ENCODE results near the gene PPP1R3G.
"Not testable (repeated sequence)": the region's sequence is repeated elsewhere in the genome, so short reads cannot be mapped to it uniquely, and the experiment has no call there.

The PPP1R3G gene

GRCh38 chr6:5119090-5119951, 34.2 kb downstream of the PPP1R3G start:
- DNase-seq (ENCODE audit: low read depth, low spot score): no peak

DNA sequence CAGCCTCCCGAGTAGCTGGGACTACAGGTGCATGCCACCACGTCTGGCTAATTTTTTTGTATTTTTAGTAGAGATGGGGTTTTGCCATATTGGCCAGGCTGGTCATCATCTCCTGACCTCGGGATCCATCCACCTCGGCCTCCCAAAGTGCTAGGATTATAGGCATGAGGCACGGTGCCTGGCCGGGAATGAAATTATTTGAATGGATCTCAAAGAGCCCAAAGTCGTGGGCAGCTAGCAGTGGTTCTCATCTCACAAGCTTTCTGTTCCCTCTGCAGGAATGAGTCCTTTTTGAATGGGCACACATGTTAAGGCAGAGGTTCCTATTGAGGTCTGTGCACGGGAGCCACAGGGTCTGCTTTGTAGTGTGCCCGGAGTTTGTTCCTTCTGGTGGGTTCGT, 34.9 kb downstream of the PPP1R3G start:
- no peak for DNase-seq (ENCODE audit: low read depth, low spot score)

GRCh38 chr6:5120543-5120942, 35.4 kb downstream of the PPP1R3G start:
- not testable (repeated sequence) for DNase-seq (ENCODE audit: low read depth, low spot score)

DNA sequence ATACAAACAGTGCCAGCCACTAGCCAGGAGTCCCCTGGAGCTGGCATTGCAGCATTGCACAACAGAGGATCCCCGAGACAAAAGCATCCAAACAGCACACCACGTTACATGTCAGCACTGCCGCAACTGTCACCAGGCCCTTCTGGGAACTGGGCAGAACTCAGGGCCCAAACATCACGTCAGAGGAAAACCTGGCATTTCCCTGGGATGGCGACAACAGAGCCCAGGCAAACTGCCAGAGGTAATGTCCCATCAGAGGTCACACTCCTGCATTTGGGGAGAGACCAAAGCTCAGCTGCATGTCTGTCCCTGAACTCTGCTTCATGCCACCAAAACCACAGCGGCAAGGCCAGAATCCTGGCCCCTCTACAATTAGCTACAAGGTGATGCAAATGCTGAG, 36.3 kb downstream of the PPP1R3G start:
- DNase-seq (ENCODE audit: low read depth, low spot score): no peak

GRCh38 chr6:5121956-5122355, 36.8 kb downstream of the PPP1R3G start:
- no peak for DNase-seq (ENCODE audit: low read depth, low spot score)

DNA sequence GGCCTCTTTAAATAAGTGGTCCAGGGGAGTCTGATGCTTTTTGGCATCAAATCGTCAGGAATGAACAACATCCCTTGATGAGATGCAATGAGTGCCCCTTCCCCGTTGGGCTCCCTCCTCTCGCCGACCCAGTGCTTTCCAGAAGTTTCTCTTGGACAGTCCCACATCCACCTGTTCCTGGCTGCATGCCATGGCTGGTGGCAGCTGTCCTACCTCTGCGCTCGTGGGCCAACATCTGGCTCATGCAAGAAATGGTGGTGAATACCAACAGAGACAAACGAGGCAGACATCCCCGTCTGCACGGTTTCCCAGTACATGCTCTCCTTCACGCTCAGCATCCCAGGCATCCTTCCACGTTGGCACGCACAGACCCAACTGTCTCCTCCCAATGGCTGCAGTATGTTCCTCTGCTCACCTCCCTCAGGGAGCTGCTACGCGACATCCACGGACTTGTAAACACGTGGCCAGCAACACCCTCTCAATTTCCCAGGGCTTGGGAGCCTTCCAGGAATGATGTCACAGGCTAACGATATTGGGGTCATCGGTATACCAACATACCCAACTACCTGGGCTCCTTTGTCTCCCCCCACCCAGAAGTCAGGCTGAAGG, 37.5 kb downstream of the PPP1R3G start:
- no peak for DNase-seq (ENCODE audit: low read depth, low spot score)

- no peak for DNase-seq (ENCODE audit: low read depth, low spot score)
Observed at GRCh38 chr6:5123296-5124143, 38.4 kb downstream of the PPP1R3G start.

- DNase-seq (ENCODE audit: low read depth, low spot score): no peak
Observed at GRCh38 chr6:5124526-5124925, 39.4 kb downstream of the PPP1R3G start.

DNA sequence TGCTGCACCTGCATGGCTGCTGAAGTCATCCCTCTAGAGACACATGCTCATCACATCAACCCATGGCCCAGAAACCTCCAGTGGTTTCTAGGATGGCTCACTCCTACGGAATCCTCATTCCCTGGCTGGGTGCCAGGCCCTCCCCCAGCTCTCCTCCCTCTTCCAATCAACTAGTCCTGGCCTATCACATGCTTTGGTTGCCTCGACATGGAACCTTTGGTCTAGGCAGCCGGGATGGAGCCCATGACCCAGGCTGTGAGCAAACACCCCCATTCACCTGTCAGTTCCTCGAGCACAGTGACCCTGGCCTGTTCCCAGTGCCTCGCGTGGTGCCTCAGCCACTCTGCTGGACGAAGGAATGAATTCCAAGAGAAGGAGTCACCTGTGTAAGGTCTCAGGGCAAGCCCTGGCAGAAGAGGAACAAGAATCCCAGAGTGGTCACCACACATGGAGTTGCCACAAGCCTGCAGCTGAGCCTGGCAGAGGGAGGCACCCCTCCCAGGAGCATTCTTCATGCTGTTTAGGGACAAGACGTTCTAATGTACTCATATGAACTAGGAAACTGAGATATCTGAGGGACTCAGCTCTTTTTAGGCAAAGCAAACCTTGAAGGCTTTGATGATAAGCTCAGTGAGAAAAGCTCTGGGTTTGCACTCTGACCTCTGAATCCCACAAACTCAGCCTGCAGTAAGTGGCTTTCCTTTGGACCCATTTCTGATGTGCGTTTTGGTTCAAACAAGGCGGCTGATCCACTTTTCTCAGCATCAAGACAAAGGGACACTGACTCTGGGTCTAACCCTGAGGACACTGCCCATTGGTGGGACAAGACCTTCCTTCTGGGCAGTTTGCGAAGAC, 40.2 kb downstream of the PPP1R3G start:
- no peak for DNase-seq (ENCODE audit: low read depth, low spot score)

GRCh38 chr6:5126214-5126613, 41.1 kb downstream of the PPP1R3G start:
- DNase-seq (ENCODE audit: low read depth, low spot score): no peak

DNA sequence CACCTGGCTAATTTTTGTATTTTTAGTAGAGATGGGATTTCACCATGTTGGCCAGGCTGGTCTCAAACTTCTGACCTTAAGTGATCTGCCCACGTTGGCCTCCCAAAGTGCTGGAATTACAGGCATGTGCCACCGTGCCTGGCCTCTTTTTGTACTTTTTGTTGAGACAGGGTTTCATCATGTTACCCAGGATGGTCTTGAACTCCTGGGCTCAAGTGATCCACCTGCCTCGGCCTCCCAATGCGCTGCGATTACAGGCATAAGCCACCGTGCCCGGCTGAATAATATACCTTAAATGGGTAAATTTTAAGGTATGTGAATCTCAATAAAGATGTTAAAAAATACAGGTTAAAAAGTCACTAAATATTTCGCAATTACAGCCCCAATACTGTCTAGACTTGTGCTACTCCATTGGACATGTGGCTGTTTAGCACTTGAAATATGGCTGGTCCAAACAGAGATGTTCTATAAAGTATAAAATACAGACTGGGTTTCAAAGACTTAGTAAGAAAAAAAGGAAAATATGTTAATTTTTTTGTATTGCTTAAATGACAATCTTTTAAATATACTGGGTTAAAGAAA, 42.1 kb downstream of the PPP1R3G start:
- no peak for DNase-seq (ENCODE audit: low read depth, low spot score)

GRCh38 chr6:5128351-5128750, 43.2 kb downstream of the PPP1R3G start:
- no peak for DNase-seq (ENCODE audit: low read depth, low spot score)

GRCh38 chr6:5130135-5130866, 45.2 kb downstream of the PPP1R3G start:
- DNase-seq (ENCODE audit: low read depth, low spot score): no peak

DNA sequence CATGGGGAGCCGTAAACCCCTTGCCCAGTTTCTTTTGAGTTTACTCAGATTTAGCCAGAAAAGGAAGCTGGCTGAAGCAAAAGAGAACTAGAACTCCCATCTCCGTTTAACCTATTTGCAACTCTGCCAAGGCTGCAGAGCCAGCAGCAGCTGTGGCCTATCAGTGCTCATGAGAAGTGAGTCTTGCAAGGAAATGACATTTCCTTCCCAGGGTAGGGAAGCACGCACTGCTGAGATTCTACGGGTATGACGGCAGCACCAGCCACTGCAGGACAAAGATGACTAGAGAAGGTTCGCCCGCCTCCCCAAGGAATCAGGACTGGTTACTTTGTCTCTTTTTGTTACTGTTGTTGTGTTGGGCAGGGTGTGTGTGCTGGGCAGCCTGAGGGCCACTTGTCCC, 47.6 kb downstream of the PPP1R3G start:
- DNase-seq (ENCODE audit: low read depth, low spot score): peak; percentile 72

- no peak for DNase-seq (ENCODE audit: low read depth, low spot score)
Observed at GRCh38 chr6:5133943-5134342, 48.8 kb downstream of the PPP1R3G start.

DNA sequence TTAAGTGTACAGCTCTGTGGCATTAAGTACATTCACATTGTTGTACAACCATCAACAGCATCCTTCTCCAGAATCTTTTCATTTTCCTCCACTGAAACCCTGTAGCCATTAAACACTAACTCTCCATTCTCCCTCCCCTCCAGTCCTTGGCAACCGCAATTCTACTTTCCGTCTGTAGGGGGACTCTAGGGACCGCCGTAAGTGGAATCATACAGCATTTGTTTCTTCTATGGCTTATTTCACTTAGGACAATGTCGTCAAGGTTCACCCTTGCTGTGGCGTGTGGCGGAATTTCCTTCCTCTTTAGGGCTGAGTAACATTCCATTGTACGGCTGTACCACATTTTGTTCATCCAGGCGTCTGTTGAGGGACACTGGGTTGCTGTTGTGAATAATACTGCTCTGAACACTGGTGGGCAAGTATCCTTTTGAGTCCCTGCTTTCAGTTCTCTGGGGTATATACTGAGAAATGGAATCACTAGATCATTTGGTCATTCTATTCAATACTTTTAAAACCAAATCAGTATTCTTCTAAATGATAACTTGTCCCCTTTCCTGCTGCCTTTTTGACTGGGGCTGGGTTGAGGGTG, 50.7 kb downstream of the PPP1R3G start:
- DNase-seq (ENCODE audit: low read depth, low spot score): no peak

GRCh38 chr6:5136851-5137250, 51.7 kb downstream of the PPP1R3G start:
- no peak for DNase-seq (ENCODE audit: low read depth, low spot score)

Measured in iPS DF 19.7 (cell line).